ENCODE measurements around the gene KIF11.

DNA sequence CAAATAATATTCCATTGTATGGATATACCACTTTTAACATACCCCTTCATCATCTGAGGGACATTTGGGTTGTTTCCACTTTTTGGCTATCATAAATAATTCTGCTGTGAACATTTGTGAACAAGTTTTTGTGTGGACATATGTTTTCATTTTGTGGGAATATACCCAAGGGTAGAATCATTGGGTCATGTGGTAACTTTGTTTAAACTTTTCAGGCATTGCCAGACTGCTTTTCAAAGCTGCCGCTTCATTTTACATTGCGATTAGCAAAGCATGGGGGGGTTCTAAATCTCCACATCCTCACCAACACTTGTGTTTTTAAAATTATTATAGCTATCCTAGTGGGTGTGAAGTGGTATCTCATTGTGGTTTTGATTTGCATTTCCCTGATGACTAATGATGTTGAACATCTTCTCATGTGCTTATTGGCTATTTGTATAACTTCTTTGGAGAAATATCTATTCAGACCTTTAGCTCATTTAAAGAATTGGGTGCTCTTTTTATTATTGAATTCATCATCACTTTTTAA lies 88.4 kb downstream of the KIF11 start:
- TF ChIP-seq CTCF (IDR thresholded peaks at IDR 0.05): no peak
- TF ChIP-seq POLR2A (IDR thresholded peaks at IDR 0.05): no peak
